HG03521 (cell line): ENCODE results near the gene MARK3.

ENCODE experiments used
- ATAC-seq: cut with Tn5 transposase; IDR thresholded peaks from one replicate; pipeline ENCODE4 v1.9.1; 2021; ENCODE audit warnings: mild to moderate bottlenecking, moderate library complexity; ENCODE audit not compliant: unreplicated experiment

Gene MARK3

DNA sequence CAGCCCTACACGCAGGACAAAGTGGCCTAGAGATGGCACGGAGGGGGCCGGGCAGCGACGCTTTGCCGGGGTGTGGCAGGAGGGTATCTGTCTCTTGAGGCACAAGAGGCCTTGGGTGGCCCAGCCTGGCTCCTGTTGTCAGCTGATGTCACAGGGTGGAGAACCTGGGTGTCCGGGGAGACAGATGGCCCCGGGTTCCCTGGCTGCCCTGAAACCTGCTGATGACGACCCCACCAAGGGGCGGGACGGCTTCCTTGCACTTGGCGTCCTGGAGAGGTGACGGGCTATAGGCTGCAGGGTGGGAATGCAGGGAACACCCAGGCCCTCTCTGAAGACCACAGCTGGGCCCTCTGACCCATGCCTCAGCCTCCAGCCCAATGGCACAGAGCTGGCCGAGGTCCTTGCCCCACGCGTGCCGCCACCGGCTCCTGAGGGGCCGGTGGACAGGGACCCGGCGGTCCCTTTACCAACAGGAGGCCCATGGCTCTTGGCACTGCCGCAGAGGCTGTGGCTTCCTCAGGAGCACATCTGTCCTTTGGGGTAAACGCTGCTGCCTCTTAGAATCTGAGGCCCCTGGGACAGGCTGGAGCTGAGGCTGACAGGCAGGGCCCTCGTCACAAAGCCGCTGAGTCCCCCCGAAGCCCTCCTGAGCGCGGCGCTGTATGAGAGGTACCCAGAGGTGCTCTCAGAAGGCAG is 160.2 kb downstream of the MARK3 start:
- no peak for ATAC-seq

- ATAC-seq, result no peak
Measured at GRCh38 chr14:103545915-103546651, 160.9 kb downstream of the MARK3 start.

DNA sequence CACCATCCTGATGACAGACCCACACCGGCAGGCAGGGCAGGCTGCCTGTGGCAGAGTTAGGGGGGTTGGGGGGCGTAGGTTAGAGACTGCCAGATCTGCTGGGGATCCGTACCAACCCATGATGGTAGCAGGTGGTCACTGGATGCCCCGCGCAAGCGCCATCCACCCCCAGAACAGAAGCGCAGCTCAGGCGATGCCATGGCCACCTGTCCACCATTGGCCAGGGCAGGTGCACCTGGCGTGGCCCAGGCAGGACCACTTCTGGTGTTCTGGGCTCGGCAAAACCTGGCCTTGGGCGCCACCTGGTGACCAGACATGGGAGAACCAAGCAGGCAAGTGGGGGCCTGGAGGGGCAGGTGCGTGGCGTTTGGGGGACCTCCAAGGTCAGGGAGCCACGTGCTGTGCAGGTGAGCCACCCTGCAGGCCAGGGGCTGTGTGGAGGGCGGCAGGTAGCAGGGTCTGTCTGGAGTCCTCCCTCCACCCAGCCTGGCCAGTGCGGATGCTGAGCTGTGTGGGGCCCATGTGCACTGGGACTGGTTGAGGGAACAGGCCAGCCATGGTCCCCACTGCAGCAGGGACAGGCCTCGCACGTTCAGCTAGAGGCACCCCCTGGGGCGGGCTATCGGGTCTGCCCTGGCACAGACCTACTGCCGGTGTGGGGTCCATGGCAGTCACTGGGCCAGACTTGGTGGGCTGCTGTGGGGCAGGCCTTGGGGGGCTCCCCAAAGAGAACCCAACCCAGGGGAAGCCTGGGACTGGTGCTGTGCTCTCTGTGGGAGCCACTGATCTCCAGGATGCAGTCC is 161.6 kb downstream of the MARK3 start:
- no peak for ATAC-seq

GRCh38 chr14:103547455-103547940 is 162.3 kb downstream of the MARK3 start:
- no peak for ATAC-seq

GRCh38 chr14:103547941-103548462 is 162.8 kb downstream of the MARK3 start:
- ATAC-seq, result no peak

DNA sequence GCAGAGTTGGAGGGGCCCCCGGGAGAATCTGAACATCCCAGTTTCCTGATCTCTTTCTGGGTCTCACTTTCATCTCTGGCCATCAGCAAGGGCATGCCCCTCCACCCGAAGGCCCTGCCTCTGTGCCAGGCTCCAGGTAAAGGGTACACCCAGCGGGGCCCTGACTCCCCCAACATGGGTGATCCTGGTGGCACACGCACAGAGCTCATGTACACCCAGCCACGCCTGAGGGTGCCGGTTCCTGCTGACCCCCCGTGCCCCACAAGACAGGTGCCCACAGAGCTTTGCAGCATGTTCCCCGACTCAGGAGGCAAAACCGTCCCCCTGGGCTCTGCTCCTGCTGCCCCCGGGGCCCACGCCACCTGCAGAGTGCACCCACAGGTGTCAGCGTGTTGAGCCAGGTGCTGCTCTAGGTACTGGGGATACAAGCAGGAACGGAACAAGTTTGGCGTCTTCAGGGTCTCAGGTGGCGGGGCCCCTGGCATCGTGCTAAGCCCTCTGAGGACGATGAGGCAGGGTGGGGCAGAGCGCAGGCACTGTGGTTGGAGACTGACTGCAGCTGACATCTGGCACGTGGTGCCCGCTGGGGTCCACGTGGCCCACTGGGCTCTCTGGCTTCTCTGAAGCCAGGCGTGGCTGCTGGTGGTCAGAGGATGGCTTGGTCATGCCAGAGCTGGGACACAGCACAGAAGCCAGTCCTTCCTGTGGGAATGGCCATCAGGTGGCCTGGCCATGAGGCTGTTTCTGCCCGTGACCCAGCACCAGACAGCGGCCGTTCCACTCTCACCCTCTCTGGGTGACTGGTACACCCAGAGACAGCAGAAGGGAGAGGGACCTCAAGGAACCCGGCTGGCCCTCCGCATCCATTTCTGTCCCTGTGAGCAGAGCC is 163.5 kb downstream of the MARK3 start:
- no peak for ATAC-seq

DNA sequence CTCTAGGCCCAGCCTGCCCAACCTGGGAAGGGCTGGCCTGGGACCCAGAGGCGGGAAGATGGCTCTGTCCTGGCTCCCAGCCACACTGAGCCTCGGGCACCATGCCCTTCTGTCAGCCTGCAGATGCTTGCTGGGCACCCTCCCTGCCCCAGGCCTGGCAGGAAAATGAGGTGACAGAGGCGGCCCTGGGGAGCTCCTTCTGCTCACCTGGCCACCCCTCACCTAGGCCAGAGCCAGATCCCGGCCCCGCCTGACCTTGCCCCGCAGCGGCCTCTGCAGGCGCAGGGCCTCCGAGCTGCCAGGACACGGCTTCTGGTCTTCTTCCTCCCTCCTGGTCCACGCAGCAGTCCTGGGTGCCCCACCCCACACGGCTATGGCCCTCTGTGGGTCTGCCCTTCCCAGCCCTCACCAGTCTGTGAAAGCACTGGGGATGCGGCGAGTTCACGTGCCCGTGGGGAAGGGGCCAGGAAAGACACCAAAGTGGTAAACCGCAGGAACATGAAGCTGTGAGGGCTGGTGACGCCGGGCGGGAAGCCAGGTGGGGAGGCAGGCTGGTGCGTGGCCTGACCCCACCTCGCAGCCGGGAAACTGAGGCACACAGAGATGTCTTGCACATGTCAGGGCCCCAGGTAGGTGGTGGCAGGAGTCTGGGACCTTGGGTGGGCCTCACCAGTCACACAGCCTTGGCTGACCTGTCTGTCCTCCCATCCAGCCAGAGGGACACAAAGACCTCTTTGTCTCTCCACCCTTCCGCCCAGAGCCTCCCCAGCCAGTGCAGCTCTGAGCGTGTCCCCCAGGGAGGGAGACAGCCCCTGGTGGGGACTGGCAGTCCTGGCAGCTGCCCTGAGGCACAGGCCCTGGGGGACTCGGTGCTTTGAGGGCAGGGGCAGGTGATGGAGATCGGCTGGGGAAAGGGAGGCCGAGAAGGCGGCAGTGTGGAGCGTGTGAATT is 164.4 kb downstream of the MARK3 start:
- no peak for ATAC-seq

GRCh38 chr14:103550451-103551337 is 165.5 kb downstream of the MARK3 start:
- ATAC-seq, result no peak

DNA sequence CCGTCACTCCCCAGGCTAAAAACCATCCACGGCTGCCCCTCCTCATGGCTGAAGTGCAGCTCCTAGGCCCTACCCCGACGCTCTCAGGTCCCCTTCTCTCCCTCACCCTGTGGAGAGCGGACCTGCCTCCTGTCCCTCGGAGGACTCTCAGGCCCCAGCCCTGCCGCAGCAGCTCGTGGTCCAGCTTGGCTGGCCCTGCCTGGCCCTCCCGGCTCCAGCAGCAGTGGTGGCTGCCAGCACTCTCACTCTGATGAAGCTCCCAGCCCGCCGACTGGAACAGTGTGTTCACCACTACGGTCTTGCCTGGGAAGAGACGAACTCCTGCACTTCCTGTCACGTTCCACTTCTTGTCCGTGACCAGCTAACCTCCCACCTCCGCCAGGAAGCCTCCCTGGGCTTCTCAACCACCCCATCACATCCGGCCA is 166.1 kb downstream of the MARK3 start:
- ATAC-seq, result no peak

DNA sequence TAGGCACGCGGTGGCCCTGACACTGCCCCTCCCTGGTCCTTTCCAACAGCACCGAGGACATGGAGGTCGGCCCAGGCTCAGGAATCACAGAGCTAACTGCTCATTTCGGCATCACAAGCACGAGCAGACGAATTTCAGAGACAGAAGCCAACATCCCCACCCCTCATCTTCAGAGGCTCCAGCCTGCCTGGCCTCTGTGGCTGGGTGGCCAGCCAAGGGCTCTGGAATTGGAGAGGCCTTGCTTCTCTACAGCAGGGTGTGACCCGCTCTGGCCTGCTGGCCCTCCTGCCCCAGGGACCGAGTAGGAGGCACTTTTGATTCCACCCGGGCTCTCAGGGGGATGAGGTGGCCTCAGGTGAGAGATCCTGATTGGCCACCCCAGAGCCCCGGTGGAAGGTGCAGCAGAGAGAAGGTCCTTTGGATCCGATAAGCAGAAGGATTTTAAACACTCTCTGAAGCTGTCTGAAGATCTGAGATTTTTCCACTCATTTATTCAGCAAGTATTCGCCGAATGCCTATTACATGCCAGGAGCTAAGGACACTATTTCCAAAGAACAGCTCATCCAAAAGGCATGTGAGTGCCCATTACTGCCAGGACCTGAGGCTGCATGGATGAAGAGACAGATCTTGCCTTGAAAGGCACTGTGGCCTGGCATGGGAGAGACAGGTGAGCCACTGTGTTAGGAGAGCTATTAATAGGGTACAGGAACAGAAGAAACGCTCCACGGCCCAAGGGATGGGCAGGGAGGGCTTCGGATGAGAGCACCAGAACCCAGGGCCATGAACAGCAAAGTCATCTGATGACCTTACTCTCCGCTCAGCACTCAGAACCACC is 167.0 kb downstream of the MARK3 start:
- no peak for ATAC-seq

- no peak for ATAC-seq
Measured at GRCh38 chr14:103552846-103553210, 167.6 kb downstream of the MARK3 start.
